ENCODE data around the gene RAPGEF1. TPM values are rescaled to one million over a fixed set of nuclear protein-coding genes. Genes with fewer than 3 reads are reported as not detected.
A peak's percentile ranks its signal among the peaks of the same experiment; 100 is the strongest.

The RAPGEF1 gene
- total and polyA plus RNA-seq, 2 of the 13 experiments (the other 11 are each of a cell fraction or from before 2014, with no cell fraction given): 21.2 to 38.9 TPM

DNA sequence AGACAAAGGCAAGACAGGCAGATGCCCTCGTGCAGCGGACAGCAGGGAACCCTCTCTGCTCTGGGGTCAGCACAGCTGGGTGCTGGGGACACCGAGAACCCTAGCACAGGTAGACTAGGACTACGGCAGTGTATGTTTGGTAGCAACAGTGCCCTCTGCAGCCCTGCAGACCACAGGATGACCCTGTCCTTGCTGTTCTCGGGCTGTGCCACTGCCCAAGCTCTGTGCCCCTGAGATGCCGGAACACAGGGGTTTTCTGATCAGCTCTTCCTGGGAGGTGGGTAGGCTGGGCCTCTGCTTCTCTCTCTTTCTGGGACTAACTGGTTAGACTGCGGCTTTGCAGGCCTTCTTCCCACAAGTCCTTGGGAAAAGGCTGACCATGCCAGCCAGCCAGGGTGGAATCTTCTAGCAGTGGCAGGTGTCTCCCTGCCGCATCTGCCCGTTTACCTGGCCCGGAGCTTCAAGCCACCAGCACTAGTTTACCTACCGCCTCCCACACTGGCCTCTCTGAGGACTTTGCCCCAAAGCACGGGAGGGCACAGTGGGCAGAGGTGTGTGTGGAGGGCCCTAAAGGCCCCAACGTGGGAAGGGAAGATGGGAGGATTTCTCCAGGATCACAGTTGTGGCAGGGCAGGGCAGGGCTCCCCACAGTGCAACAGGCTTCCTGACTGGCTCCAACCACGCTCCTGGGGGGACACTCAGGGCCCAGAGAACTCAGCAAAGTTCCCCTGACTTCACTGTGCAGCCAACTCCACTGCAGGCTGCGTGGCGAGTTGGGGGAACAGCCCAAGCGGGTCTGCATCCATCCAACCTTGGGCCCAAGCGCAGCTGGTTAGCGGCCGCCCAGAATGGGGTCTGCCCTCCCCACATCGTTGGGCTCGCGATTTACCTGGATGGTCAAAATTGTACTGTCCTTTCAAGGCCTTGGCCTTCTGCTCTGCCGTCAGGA lies 210.0 kb downstream of the RAPGEF1 start (continued):
- TF ChIP-seq AKNA (CRISPR knock-in tag; IDR thresholded peaks at IDR 0.05; ENCODE audit: borderline replicate concordance): no peak
- no peak for TF ChIP-seq MED1 (CRISPR knock-in tag; IDR thresholded peaks at IDR 0.05)
- TF ChIP-seq KDM3A (CRISPR knock-in tag; IDR thresholded peaks at IDR 0.05; ENCODE audit: low read depth): no peak; the same call in 1 of the 2 replicates
- no peak for TF ChIP-seq SETDB1 (CRISPR knock-in tag; IDR thresholded peaks at IDR 0.05; ENCODE audit: borderline replicate concordance)
- no peak for TF ChIP-seq ZNF17 (CRISPR knock-in tag; IDR thresholded peaks at IDR 0.05)
- no peak for TF ChIP-seq ETV6 (CRISPR knock-in tag; conservative IDR thresholded peaks at IDR 0.05)
- TF ChIP-seq, protein P1, sequence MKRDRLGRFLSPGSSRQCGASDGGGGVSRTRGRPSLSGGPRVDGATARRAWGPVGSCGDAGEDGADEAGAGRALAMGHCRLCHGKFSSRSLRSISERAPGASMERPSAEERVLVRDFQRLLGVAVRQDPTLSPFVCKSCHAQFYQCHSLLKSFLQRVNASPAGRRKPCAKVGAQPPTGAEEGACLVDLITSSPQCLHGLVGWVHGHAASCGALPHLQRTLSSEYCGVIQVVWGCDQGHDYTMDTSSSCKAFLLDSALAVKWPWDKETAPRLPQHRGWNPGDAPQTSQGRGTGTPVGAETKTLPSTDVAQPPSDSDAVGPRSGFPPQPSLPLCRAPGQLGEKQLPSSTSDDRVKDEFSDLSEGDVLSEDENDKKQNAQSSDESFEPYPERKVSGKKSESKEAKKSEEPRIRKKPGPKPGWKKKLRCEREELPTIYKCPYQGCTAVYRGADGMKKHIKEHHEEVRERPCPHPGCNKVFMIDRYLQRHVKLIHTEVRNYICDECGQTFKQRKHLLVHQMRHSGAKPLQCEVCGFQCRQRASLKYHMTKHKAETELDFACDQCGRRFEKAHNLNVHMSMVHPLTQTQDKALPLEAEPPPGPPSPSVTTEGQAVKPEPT (CRISPR knock-in tag; IDR thresholded peaks at IDR 0.05; ENCODE audit: low read depth): no peak
- TF ChIP-seq SNAPC2 (CRISPR knock-in tag; IDR thresholded peaks at IDR 0.05): no peak
- TF ChIP-seq NAIF1 (CRISPR knock-in tag; IDR thresholded peaks at IDR 0.05; ENCODE audit: borderline replicate concordance): no peak
- TF ChIP-seq ZNF451 (CRISPR knock-in tag; IDR thresholded peaks at IDR 0.05): 0 out of 2 replicates have a peak, but pooled peaks have one; percentile 33
- TF ChIP-seq TIGD3 (CRISPR knock-in tag; IDR thresholded peaks at IDR 0.05; ENCODE audit: borderline replicate concordance): no peak
- TF ChIP-seq THAP11 (CRISPR knock-in tag; IDR thresholded peaks at IDR 0.05): peak; percentile 15; the same call in 1 of the 2 replicates
- TF ChIP-seq, protein P2, sequence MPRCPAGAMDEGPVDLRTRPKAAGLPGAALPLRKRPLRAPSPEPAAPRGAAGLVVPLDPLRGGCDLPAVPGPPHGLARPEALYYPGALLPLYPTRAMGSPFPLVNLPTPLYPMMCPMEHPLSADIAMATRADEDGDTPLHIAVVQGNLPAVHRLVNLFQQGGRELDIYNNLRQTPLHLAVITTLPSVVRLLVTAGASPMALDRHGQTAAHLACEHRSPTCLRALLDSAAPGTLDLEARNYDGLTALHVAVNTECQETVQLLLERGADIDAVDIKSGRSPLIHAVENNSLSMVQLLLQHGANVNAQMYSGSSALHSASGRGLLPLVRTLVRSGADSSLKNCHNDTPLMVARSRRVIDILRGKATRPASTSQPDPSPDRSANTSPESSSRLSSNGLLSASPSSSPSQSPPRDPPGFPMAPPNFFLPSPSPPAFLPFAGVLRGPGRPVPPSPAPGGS (CRISPR knock-in tag; IDR thresholded peaks at IDR 0.05): no peak; the same call in 1 of the 2 replicates
- no peak for TF ChIP-seq ZBTB3 (CRISPR knock-in tag; IDR thresholded peaks at IDR 0.05; ENCODE audit: borderline replicate concordance, low read depth)
- peak; percentile 38; the same call in 1 of the 2 replicates for TF ChIP-seq ZNF30 (CRISPR knock-in tag; IDR thresholded peaks at IDR 0.05)
- TF ChIP-seq, protein P3, sequence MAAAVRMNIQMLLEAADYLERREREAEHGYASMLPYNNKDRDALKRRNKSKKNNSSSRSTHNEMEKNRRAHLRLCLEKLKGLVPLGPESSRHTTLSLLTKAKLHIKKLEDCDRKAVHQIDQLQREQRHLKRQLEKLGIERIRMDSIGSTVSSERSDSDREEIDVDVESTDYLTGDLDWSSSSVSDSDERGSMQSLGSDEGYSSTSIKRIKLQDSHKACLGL (CRISPR knock-in tag; IDR thresholded peaks at IDR 0.05): no peak
- no peak for TF ChIP-seq ZNF615 (CRISPR knock-in tag; IDR thresholded peaks at IDR 0.05; ENCODE audit: borderline replicate concordance)
- TF ChIP-seq NFE2L1 (CRISPR knock-in tag; IDR thresholded peaks at IDR 0.05; ENCODE audit: borderline replicate concordance): no peak
